DOHH2 (cell line): ENCODE data around the gene ATP8A2.

Source experiments
- H3F3A ChIP-seq: fragments of 200-600 bp; sonication (generic), shearing (Covaris generic); 2 replicates; pipeline ENCODE4 v1.6.0; 2016; ENCODE audit warnings: antibody characterized with exemption, mild to moderate bottlenecking; ENCODE audit not compliant: control insufficient read depth, insufficient read depth
- H3K27ac ChIP-seq: fragments of 200-600 bp; sonication (generic); 2 replicates; pipeline ENCODE4 v1.5.1; 2014; ENCODE audit warnings: low read depth, mild to moderate bottlenecking, low read length, moderate library complexity
- H3K27me3 ChIP-seq: fragments of 200-600 bp; sonication (generic); 2 replicates; pipeline ENCODE4 v1.6.1; 2014; ENCODE audit warnings: mild to moderate bottlenecking, low read length, mixed read lengths; ENCODE audit not compliant: control insufficient read depth
- H3K36me3 ChIP-seq: fragments of 200-600 bp; sonication (generic); 2 replicates; pipeline ENCODE4 v1.6.1; 2014; ENCODE audit warnings: mild to moderate bottlenecking, low read length, moderate library complexity, mixed read lengths; ENCODE audit not compliant: control insufficient read depth
- H3K4me1 ChIP-seq: fragments of 200-600 bp; sonication (generic); 2 replicates; pipeline ENCODE4 v1.6.1; 2014; ENCODE audit warnings: mild to moderate bottlenecking, low read length, mixed read lengths; ENCODE audit not compliant: control insufficient read depth
- H3K4me2 ChIP-seq: fragments of 200-600 bp; sonication (generic); 2 replicates; pipeline ENCODE4 v1.6.0; 2014; ENCODE audit warnings: mild to moderate bottlenecking, low read length, moderate library complexity
- H3K4me3 ChIP-seq: fragments of 200-600 bp; sonication (generic); 2 replicates; pipeline ENCODE4 v1.5.1; 2014; ENCODE audit warnings: mild to moderate bottlenecking, low read length, mixed read lengths
- H3K79me2 ChIP-seq: fragments of 200-600 bp; sonication (generic); 2 replicates; pipeline ENCODE4 v1.6.1; 2014; ENCODE audit warnings: mild to moderate bottlenecking, low read length, mixed read lengths; ENCODE audit not compliant: control insufficient read depth
- H3K9me2 ChIP-seq: fragments of 200-600 bp; sonication (generic); replicated peaks from 2 replicates; pipeline ENCODE4 v1.6.1; 2014; ENCODE audit warnings: mild to moderate bottlenecking, low read length, mixed read lengths; ENCODE audit not compliant: control insufficient read depth
- H3K9me3 ChIP-seq: fragments of 200-600 bp; sonication (generic); 2 replicates; pipeline ENCODE4 v1.6.1; 2014; ENCODE audit warnings: antibody characterized with exemption, low read length, mixed read lengths; ENCODE audit not compliant: control insufficient read depth, insufficient read depth
- H4K20me1 ChIP-seq: fragments of 200-600 bp; sonication (generic); 2 replicates; pipeline ENCODE4 v1.6.0; 2014; ENCODE audit warnings: low read depth, mild to moderate bottlenecking, antibody characterized with exemption, low read length, moderate library complexity; ENCODE audit not compliant: control insufficient read depth, insufficient read depth
- CTCF ChIP-seq: fragments of 200-600 bp; sonication (generic); IDR thresholded peaks from one replicate; pipeline ENCODE4 v1.5.1; 2014; ENCODE audit warnings: antibody characterized with exemption, mild to moderate bottlenecking, low read depth, low read length; ENCODE audit not compliant: poor library complexity, severe bottlenecking
- EZH2phosphoT487 ChIP-seq: fragments of 200-600 bp; sonication (generic); IDR thresholded peaks from 2 replicates; pipeline ENCODE4 v1.6.1; 2017; ENCODE audit warnings: borderline replicate concordance, mild to moderate bottlenecking, antibody characterized with exemption, low read length, moderate library complexity, mixed read lengths

Gene ATP8A2

GRCh38 chr13:25468325-25469168 lies 96.8 kb downstream of the ATP8A2 start:
- Histone ChIP-seq H3K4me1 (no peaks in the 10 kb centered on the region), H3K9me3 (no peaks in the 10 kb centered on the region), H3K27me3 (peaks cover 2% of the 10 kb centered on the region; the same call in 1 of the 2 replicates), H3K79me2 (no peaks in the 10 kb centered on the region), H3K36me3 (no peaks in the 10 kb centered on the region), H3K27ac (no peak overlapping the region), H3K4me2 (no peak overlapping the region), H3K9me2 (no peaks in the 10 kb centered on the region), H3F3A (no peaks in the 10 kb centered on the region), H4K20me1 (no peaks in the 10 kb centered on the region), H3K4me3 (no peak overlapping the region)
- TF ChIP-seq EZH2phosphoT487 (no peak), CTCF (no peak)

GRCh38 chr13:25469169-25469525 lies 97.4 kb downstream of the ATP8A2 start:
- Histone ChIP-seq H3F3A (no peaks in the 10 kb centered on the region), H3K27ac (no peak overlapping the region), H3K4me3 (no peak overlapping the region), H3K79me2 (no peaks in the 10 kb centered on the region), H3K4me2 (no peak overlapping the region), H4K20me1 (no peaks in the 10 kb centered on the region), H3K4me1 (no peaks in the 10 kb centered on the region), H3K9me2 (no peaks in the 10 kb centered on the region), H3K9me3 (no peaks in the 10 kb centered on the region), H3K36me3 (no peaks in the 10 kb centered on the region), H3K27me3 (no peaks in the 10 kb centered on the region; the same call in 1 of the 2 replicates)
- TF ChIP-seq EZH2phosphoT487 (no peak), CTCF (no peak)

- Histone ChIP-seq H3K9me3 (no peaks in the 10 kb centered on the region), H4K20me1 (no peaks in the 10 kb centered on the region), H3F3A (no peaks in the 10 kb centered on the region), H3K27me3 (no peaks in the 10 kb centered on the region; the same call in 1 of the 2 replicates), H3K36me3 (no peaks in the 10 kb centered on the region), H3K4me3 (no peak overlapping the region), H3K9me2 (no peaks in the 10 kb centered on the region), H3K4me2 (no peak overlapping the region), H3K27ac (no peak overlapping the region), H3K4me1 (no peaks in the 10 kb centered on the region), H3K79me2 (no peaks in the 10 kb centered on the region)
- TF ChIP-seq CTCF, result no peak
Measured at GRCh38 chr13:25473864-25474263, 102.1 kb downstream of the ATP8A2 start.
